Naive thymus-derived CD8-positive, alpha-beta T cell (primary cell): Measurements from ENCODE around the gene ZC3H18. TPM values are rescaled to one million over a fixed set of nuclear protein-coding genes. Genes with fewer than 3 reads are reported as not detected.
A peak's percentile ranks its signal among the peaks of the same experiment; 100 is the strongest.

Source experiments
- ATAC-seq, 2 donors: fragments of 150-1000 bp; cut with Tn5 transposase in 1 of 2; sonication (Bioruptor Pico), chemical (Tn5 transposase) in 1 of 2; 1 replicate in 1 of 2; 2 replicates in 1 of 2; pipeline ENCODE4 v1.10.0; 2021; ENCODE audit warnings: mild to moderate bottlenecking in 2 of 2, moderate library complexity in 2 of 2
- POLR2A ChIA-PET: fragments of 350-600 bp; sonication (Branson Sonifier 250); formaldehyde crosslinking; loops from one replicate; lab custom pipeline; 2021; ENCODE audit warnings: antibody characterized with exemption; lab: Charles Lee
- DNase-seq, 10 donors: peaks; one replicate each; pipeline versions ENCODE4 v3.0.0 to v3.0.0-alpha.2; 2020 to 2022
- H3K27ac Mint-ChIP-seq, 10 donors: one replicate each; pipeline ENCODE4 v1.8.0; 2020 to 2022; ENCODE audit warnings: mild to moderate bottlenecking in 10 of 10, mixed read lengths in 10 of 10, moderate library complexity in 4 of 10, inconsistent platforms in 1 of 10
- H3K27me3 Mint-ChIP-seq, 5 donors: one replicate each; pipeline ENCODE4 v1.8.0; 2021 to 2022; ENCODE audit warnings: mixed read lengths in 5 of 5
- H3K36me3 Mint-ChIP-seq, 3 donors: one replicate each; pipeline ENCODE4 v1.8.0; 2020 to 2022; ENCODE audit warnings: mixed read lengths in 3 of 3, mild to moderate bottlenecking in 2 of 3, inconsistent platforms in 1 of 3
- H3K4me1 Mint-ChIP-seq, 4 donors: one replicate each; pipeline ENCODE4 v1.8.0; 2021 to 2022; ENCODE audit warnings: mixed read lengths in 4 of 4
- H3K4me3 Mint-ChIP-seq, 10 donors: one replicate each; pipeline ENCODE4 v1.8.0; 2020 to 2022; ENCODE audit warnings: mild to moderate bottlenecking in 10 of 10, mixed read lengths in 10 of 10, moderate library complexity in 6 of 10, inconsistent platforms in 1 of 10
- H3K9me3 Mint-ChIP-seq, 9 donors: one replicate each; pipeline ENCODE4 v1.8.0; 2020 to 2022; ENCODE audit warnings: mixed read lengths in 9 of 9, mild to moderate bottlenecking in 3 of 9, inconsistent platforms in 1 of 9, moderate library complexity in 1 of 9
- polyA plus RNA-seq, 3 donors: library from polyadenylated mRNA; unstranded; fragments of 300-500 nt; fragmentation: Illumina TruSeq; gene quantifications; one replicate each; pipeline ENCODE4 v1.2.3, GENCODE V29; 2021
- total RNA-seq, 8 experiments: library from RNA in 2 of 8; stranded (reverse) in 2 of 8; gene quantifications; one replicate each; pipeline ENCODE4 v1.2.3 and lab custom pipeline; 2021 to 2026

ZC3H18 gene
- total and polyA plus RNA-seq, 5 experiments from 2014 or later, result 7.3 to 81.2 (median 25.1) TPM

DNA sequence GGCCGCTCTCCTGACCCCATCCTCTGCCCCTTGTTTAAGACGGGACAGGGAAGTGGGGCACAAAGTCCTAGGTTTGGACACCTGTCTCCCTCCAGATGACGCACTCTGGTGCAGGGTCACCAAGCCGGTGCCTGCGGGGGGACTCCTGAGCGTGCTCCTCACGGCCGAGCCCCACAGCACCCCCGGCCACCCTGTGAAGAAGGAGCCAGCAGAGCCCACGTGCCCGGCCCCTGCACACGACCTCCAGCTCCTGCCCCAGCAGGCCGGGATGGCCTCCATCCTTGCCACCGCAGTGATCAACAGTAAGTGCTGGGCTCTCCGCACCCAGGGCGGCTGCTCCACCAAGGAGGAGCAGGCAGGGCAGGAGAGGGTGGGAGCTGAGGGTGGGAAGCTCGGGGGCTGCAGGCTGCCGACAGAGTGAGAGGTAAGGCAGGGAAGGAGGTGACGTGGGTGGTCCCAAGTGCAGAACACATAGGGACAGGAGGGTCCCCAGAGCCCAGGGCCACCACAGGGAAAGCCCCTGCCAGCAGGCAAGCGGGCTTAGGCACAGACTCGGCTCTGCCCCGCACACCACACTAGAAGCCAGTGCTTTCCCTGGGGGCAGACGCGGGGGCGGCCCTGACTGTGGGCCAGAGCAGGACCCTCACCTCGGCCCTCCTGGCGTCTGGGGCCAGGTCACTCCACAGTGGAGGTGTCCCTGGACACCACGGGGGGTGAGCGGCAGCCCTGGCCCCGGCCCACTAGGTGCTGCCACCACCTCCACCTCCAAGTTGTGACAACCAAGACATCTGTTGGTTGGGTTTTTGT, 42.1 kb upstream of the ZC3H18 start:
- no peak for ATAC-seq
- no peak for DNase-seq
- no peaks in the 10 kb centered on the region for H3K9me3 Mint-ChIP-seq
- no peaks in the 10 kb centered on the region for H3K27me3 Mint-ChIP-seq
- POLR2A ChIA-PET, result no interaction called here
- H3K27ac Mint-ChIP-seq, result peak overlapping the region in 1 of 10 donors; percentile 56
- no peaks in the 10 kb centered on the region for H3K36me3 Mint-ChIP-seq
- H3K4me3 Mint-ChIP-seq, result no peak overlapping the region
- H3K4me1 Mint-ChIP-seq, result peaks cover 0 to 7% (median 4%) of the 10 kb centered on the region in 4 donors

- H3K9me3 Mint-ChIP-seq, result no peaks in the 10 kb centered on the region
- H3K27ac Mint-ChIP-seq, result peak overlapping the region in 1 of 10 donors; percentile 44
- no peaks in the 10 kb centered on the region for H3K27me3 Mint-ChIP-seq
- no peak for ATAC-seq
- no peak for DNase-seq
- H3K4me1 Mint-ChIP-seq, result peaks cover 0 to 7% (median 4%) of the 10 kb centered on the region in 4 donors
- POLR2A ChIA-PET, result no interaction called here
- no peak overlapping the region for H3K4me3 Mint-ChIP-seq
- no peaks in the 10 kb centered on the region for H3K36me3 Mint-ChIP-seq
Measured at GRCh38 chr16:88528902-88529318, 41.3 kb upstream of the ZC3H18 start.

GRCh38 chr16:88529596-88529995, 40.6 kb upstream of the ZC3H18 start:
- no peaks in the 10 kb centered on the region for H3K9me3 Mint-ChIP-seq
- no peaks in the 10 kb centered on the region for H3K36me3 Mint-ChIP-seq
- no peak overlapping the region for H3K4me3 Mint-ChIP-seq
- no peaks in the 10 kb centered on the region for H3K27me3 Mint-ChIP-seq
- DNase-seq, result no peak
- ATAC-seq, result no peak
- H3K27ac Mint-ChIP-seq, result peak overlapping the region in 2 of 10 donors; percentile 20 to 58
- POLR2A ChIA-PET, result no interaction called here
- H3K4me1 Mint-ChIP-seq, result peaks cover 0 to 7% (median 4%) of the 10 kb centered on the region in 4 donors

DNA sequence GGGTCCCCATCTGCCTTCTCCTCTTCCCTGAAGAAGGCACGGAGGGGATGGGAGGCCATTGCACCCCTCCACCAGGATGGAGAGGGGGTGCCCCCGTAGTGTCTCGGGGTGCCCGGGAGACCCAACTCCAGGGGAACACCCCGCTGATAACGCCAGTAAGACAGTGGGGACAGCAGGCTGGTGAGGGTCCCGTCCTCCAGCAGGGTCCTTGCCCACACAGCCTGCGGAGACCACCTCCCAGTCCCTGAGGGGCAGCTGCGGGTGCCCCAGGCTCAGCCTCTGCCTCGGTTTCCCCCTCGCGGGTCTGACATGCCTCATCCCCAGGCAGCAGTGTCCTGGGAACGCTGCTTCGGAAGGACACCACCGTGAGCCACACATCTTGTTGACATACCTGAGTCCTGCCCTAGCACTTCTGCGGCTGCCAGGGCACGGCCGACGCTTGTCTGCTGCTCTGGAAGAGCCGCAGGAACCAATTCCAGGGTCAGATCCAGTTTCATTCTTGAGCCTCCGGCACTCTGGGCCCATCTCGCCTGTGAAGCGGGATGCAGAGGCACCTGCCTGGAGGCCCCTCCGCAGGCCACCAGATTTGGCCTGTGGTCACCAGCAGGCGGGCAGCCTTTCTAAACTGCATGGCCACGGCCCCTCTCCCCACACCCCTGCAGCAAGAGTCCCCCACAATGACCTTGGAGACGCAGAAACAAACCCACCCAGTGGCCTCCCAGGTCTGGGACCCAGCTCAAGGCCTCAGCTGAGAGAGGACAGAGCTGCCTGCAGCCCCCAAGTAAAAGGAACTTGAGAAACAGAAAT, 39.9 kb upstream of the ZC3H18 start:
- Mint-ChIP-seq H3K36me3 (no peaks in the 10 kb centered on the region), H3K4me3 (no peak overlapping the region), H3K27me3 (no peaks in the 10 kb centered on the region), H3K9me3 (no peaks in the 10 kb centered on the region), H3K4me1 (peaks cover 0 to 11% (median 5%) of the 10 kb centered on the region in 4 donors), H3K27ac (peak overlapping the region in 3 of 10 donors; percentile 46 to 73 (median 58))
- DNase-seq, result no peak
- no peak for ATAC-seq
- POLR2A ChIA-PET, result no interaction called here

- ATAC-seq, result no peak
- Mint-ChIP-seq H3K36me3 (no peaks in the 10 kb centered on the region), H3K9me3 (no peaks in the 10 kb centered on the region), H3K27ac (peak overlapping the region in 3 of 10 donors; percentile 15 to 73 (median 46)), H3K4me1 (peaks cover 0 to 13% (median 6%) of the 10 kb centered on the region in 4 donors), H3K4me3 (no peak overlapping the region), H3K27me3 (no peaks in the 10 kb centered on the region)
- POLR2A ChIA-PET, result no interaction called here
- no peak for DNase-seq
Measured at GRCh38 chr16:88530858-88531203, 39.4 kb upstream of the ZC3H18 start.

- Mint-ChIP-seq H3K27ac (peak overlapping the region in 2 of 10 donors; percentile 74 to 81), H3K4me3 (no peak overlapping the region), H3K27me3 (no peaks in the 10 kb centered on the region), H3K36me3 (no peaks in the 10 kb centered on the region), H3K4me1 (peaks cover 0 to 17% (median 10%) of the 10 kb centered on the region in 4 donors), H3K9me3 (no peaks in the 10 kb centered on the region)
- no peak for ATAC-seq
- POLR2A ChIA-PET, result no interaction called here
- no peak for DNase-seq
Measured at GRCh38 chr16:88531346-88531745, 38.9 kb upstream of the ZC3H18 start.

- POLR2A ChIA-PET, result no interaction called here
- no peaks in the 10 kb centered on the region for H3K27me3 Mint-ChIP-seq
- ATAC-seq (no peak), DNase-seq (no peak)
- no peaks in the 10 kb centered on the region for H3K9me3 Mint-ChIP-seq
- no peaks in the 10 kb centered on the region for H3K36me3 Mint-ChIP-seq
- H3K27ac Mint-ChIP-seq, result peak overlapping the region in 1 of 10 donors; percentile 81
- H3K4me3 Mint-ChIP-seq, result peak overlapping the region in 2 of 10 donors; percentile 26 to 37
- H3K4me1 Mint-ChIP-seq, result peaks cover 0 to 17% (median 10%) of the 10 kb centered on the region in 4 donors
Measured at GRCh38 chr16:88531931-88532433, 38.2 kb upstream of the ZC3H18 start.

GRCh38 chr16:88532434-88533241, 37.6 kb upstream of the ZC3H18 start:
- no peak for ATAC-seq
- Mint-ChIP-seq H3K9me3 (no peaks in the 10 kb centered on the region), H3K27me3 (no peaks in the 10 kb centered on the region), H3K36me3 (no peaks in the 10 kb centered on the region), H3K27ac (no peak overlapping the region), H3K4me3 (no peak overlapping the region), H3K4me1 (peaks cover 0 to 17% (median 10%) of the 10 kb centered on the region in 4 donors)
- DNase-seq, result no peak
- POLR2A ChIA-PET, result no interaction called here

DNA sequence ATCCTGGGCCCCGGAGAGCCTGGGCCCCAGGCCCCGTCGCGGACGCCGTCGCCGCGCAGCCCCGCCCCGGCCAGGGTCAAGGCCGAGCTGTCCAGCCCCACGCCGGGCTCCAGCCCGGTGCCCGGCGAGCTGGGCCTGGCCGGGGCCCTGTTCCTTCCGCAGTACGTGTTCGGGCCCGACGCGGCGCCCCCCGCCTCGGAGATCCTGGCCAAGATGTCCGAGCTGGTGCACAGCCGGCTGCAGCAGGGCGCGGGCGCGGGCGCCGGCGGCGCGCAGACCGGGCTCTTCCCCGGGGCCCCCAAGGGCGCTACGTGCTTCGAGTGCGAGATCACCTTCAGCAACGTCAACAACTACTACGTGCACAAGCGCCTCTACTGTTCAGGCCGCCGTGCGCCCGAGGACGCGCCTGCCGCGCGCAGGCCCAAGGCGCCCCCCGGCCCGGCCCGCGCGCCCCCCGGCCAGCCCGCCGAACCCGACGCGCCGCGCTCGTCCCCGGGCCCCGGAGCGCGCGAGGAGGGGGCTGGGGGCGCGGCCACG, 36.8 kb upstream of the ZC3H18 start:
- no peak overlapping the region for H3K27ac Mint-ChIP-seq
- H3K9me3 Mint-ChIP-seq, result no peaks in the 10 kb centered on the region
- H3K4me3 Mint-ChIP-seq, result no peak overlapping the region
- no peaks in the 10 kb centered on the region for H3K36me3 Mint-ChIP-seq
- H3K27me3 Mint-ChIP-seq, result no peaks in the 10 kb centered on the region
- POLR2A ChIA-PET, result interaction anchor here (0.5 to 1.9 kb wide), 5 partner anchors 37 to 171 kb away, joined by 3 to 5 read pairs (median 3); partner anchors contain the start of genes ZC3H18 and ZFPM1
- H3K4me1 Mint-ChIP-seq, result peaks cover 0 to 20% (median 10%) of the 10 kb centered on the region in 4 donors
- DNase-seq, result no peak
- no peak for ATAC-seq

GRCh38 chr16:88533932-88534637, 36.1 kb upstream of the ZC3H18 start:
- Mint-ChIP-seq H3K4me1 (peaks cover 0 to 20% (median 10%) of the 10 kb centered on the region in 4 donors), H3K27me3 (no peaks in the 10 kb centered on the region), H3K9me3 (no peaks in the 10 kb centered on the region), H3K4me3 (peak overlapping the region in 5 of 10 donors; percentile 38 to 57 (median 56)), H3K36me3 (no peaks in the 10 kb centered on the region), H3K27ac (peak overlapping the region in 2 of 10 donors; percentile 33 to 56)
- POLR2A ChIA-PET, result interaction anchor here (0.5 to 1.9 kb wide), 5 partner anchors 36 to 170 kb away, joined by 3 to 5 read pairs (median 3); partner anchors contain the start of genes ZC3H18 and ZFPM1
- DNase-seq (peak; percentile 46 to 87 (median 78)), ATAC-seq (peak; percentile 85 to 88)

DNA sequence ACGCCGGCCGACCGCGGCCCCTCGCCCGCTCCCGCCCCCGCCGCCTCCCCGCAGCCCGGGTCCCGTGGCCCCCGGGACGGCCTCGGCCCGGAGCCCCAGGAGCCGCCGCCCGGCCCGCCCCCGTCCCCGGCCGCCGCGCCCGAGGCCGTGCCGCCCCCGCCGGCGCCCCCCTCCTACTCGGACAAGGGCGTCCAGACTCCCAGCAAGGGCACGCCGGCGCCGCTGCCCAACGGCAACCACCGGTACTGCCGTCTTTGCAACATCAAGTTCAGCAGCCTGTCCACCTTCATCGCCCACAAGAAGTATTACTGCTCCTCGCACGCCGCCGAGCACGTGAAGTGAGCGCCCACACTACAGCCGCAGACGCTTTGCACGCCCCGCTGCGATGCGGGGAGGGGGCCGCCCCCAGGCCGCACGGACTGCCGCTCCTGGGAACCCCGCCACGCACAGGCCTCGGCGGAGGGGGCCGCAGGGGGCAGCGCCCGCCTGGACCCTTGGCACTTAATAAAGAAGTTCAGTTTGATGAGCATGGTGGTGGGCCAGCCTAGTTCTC, 35.5 kb upstream of the ZC3H18 start:
- H3K4me1 Mint-ChIP-seq, result peaks cover 0 to 20% (median 10%) of the 10 kb centered on the region in 4 donors
- H3K27ac Mint-ChIP-seq, result peak overlapping the region in 9 of 10 donors; percentile 19 to 90 (median 67)
- DNase-seq (peak in 5 of 10 donors; percentile 19 to 33 (median 26)), ATAC-seq (peak; percentile 24 to 29)
- peak overlapping the region; percentile 55 to 88 (median 75) for H3K4me3 Mint-ChIP-seq
- POLR2A ChIA-PET, result interaction anchor here (1.2 to 1.9 kb wide), 3 partner anchors 27 to 82 kb away, joined by 3 to 5 read pairs (median 3); partner anchors contain the start of genes ZC3H18 and ZFPM1
- H3K9me3 Mint-ChIP-seq, result no peaks in the 10 kb centered on the region
- no peaks in the 10 kb centered on the region for H3K36me3 Mint-ChIP-seq
- H3K27me3 Mint-ChIP-seq, result peaks cover 0 to under 1% (median 0%) of the 10 kb centered on the region in 5 donors
